NCI-H2171 treated with DMSO at 0.1 percent for 48 hours (cell line): ENCODE results near the gene NBPF1.
"Not testable (repeated sequence)": the region's sequence is repeated elsewhere in the genome, so short reads cannot be mapped to it uniquely, and the experiment has no call there.

Experiments
- DNase-seq: peaks from one replicate; lab custom pipeline; 2025; lab: John Stamatoyannopoulos, UW

The NBPF1 gene

DNA sequence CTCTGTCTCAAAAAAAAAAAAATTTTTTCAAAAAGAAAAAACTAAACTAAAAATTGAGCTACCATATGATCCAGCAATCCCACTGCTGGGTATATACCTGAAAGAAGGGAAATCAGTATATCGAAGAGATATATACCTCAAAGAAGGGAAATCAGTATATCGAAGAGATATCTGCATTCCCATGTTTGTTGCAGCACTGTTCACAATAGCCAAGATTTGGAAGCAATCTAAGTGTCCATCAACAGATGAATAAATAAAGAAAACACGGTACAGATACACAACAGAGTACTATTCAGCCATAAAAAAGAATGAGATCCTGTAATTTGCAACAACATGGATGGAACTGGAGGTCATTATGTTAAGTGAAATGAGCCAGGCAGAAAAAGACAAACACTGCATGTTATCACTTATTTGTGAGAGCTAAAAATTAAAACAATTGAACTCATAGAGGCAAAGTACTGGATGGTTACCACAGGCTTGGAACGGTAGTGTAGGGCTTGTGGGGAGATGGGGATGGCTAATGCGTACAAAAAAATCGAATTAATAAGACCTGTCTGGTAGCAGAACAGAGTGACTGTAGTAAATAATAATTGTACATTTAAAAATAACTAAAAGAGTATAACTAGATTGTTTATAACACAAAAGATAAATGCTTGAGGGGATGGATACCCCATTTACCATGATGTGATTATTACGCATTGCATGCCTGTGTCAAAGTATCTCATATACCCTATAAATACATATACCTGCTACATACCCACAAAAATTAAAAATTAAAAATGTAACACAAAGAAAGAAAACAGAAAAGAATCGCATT lies 28.0 kb upstream of the NBPF1 start:
- not testable (repeated sequence) for DNase-seq

DNA sequence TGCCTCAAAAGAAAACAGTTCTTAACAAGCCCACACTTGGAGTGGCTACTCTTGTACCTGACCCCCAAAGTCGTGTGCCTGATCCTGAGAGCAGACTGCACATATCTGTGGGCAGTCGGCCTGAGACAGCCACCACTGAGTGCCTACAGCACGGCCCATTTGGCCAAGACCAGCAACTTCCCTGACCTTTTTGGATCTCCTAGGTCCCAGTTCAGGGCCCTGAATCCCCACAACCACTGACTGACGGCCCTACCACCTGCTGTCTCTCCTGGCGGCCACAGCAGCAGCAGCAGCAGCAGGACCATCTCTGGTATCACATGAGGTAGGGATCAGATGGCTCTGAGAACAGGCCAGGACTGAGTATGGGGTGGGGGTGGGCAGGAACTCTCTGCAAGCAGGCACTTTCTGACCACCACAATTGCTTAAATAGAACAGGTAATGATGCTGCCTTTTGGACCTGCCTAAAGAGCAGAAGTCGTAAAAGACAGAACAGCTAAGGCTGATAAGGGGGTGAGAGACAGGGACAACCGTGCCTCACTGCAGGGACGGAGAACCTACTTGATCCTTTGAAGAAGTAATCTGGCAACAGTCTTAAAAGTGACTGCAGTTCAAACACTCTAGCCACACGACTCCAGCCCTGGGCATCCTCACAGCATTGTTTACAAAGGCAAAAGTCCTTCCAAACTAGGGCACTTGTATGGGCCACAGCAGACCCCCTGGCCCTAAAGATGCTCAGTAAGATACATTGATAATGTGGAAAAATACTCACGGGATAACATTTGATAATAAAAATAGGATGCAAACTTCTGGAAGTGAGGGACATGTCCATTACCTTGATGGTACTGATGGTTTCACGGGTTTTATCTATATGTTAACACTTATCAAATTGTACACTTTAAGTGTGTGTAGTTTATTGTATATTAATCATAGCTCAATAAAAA lies 26.0 kb upstream of the NBPF1 start:
- peak; percentile 62 for DNase-seq

DNA sequence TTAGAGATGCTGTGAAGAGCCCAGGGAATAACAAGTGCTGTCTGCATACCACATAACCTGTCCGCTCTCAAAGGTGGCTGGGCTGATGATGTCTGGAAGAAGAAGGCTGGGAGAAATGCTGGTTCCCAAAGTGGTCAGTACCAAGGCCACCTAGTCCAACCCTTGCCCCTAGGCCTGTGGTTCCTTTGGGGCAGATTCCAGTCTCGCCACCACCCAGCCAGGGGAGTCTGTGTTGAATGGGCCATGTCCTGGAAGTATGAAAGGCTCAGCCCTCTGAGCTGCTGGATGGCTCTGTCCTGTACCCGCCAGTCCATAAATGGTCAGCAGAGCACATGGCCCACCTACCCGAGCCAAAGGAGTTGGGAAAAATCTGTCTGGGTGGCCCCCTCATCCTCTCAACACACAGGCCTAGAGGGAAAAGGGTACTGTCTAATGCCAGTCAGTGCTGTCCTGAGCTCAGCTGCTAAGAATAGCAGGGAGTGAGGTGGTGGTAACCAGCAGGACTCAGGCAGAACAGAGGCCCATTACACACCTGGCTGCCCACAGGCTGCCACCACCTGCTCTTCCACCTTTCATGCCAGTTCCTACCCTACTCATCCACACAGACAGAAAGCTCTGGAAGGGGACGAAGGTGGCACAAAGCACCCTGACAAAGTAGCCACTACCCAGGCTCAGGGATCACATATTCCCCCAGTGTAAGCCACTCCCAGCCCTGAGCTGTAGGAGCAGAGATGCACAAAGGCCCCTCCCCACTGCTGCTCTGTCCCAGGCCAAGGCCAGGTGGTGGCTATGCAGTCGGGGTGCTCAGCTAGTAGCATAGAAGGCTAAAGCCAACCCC lies 24.8 kb upstream of the NBPF1 start:
- peak; percentile 87 for DNase-seq

DNA sequence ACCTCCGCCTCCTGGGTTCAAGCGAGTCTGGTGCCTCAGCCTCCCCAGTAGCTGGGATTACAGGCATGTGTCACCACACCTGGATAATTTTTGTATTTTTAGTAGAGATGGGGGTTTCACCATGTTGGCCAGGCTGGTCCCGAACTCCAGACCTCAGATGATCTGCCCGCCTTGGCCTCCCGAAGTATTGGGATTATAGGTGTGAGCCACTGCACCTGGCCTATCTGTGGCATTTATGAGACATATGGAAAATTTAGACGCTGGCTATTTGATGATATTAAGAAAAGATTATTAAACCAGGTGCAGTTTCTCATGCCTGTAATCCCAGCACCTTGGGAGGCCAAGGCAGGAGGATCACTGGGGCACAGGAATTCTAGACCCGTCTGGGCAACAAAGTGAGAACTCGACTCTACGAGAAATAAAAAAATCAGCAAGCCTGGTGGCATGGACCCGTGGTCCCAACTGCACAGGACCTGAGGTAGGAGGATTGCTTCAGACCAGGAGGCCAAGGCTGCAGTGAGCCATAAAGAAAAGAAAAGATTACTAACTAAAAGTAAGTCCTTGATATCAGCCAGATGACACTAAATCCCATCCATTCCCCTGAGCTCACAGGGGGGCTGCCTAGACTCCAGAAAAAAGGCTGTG lies 23.3 kb upstream of the NBPF1 start:
- not testable (repeated sequence) for DNase-seq

DNA sequence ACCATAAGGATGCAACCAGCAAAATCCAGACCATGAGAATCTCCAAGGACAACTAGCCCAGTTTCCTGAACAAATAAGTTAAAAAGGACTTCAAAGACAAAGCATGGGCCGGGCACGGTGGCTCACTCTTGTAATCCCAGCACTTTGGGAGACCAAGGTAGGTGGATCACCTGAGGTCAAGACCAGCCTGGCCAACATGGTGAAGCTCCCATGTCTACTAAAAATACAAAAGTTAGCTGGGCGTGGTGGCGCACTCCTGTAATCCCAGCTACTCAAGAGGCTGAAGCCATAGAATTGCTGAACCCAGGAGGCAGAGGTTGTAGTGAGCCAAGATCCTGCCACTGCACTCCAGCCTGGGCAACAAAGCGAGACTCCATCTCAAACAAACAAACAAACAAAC lies 22.6 kb upstream of the NBPF1 start:
- DNase-seq = not testable (repeated sequence)

DNA sequence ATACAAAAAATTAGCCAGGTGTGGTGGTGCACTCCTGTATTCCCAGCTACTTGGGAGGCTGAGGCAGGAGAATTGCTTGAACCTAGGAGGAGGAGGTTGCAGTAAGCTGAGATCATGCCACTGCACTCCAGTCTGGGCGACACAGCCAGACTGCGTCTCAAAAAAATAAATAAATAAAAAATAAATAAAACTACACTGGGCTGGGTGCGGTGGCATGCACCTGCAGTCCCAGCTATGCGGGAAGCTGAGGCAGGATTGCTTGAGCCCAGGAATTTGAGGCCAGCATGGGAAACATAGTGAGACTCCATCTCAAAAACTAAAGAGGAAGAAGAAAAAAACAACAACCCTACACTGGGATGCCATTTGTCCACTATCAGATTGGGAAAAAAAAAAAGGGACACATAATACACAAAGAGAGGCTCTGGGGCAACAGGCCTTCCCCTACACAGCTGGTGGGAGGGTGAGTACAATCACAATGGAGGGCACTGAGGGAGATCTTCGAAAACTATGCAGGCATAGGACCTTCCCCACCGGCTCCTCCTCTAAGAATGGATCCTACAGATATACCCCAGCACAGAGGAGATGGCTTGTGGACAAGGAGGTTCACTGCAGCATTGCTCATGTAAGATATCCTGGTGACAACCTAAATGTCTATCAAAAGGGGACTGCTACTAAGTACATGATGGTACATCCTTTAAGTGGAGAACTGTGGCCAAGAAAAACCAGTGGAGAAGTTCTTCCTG lies 20.3 kb upstream of the NBPF1 start:
- DNase-seq = not testable (repeated sequence)

DNA sequence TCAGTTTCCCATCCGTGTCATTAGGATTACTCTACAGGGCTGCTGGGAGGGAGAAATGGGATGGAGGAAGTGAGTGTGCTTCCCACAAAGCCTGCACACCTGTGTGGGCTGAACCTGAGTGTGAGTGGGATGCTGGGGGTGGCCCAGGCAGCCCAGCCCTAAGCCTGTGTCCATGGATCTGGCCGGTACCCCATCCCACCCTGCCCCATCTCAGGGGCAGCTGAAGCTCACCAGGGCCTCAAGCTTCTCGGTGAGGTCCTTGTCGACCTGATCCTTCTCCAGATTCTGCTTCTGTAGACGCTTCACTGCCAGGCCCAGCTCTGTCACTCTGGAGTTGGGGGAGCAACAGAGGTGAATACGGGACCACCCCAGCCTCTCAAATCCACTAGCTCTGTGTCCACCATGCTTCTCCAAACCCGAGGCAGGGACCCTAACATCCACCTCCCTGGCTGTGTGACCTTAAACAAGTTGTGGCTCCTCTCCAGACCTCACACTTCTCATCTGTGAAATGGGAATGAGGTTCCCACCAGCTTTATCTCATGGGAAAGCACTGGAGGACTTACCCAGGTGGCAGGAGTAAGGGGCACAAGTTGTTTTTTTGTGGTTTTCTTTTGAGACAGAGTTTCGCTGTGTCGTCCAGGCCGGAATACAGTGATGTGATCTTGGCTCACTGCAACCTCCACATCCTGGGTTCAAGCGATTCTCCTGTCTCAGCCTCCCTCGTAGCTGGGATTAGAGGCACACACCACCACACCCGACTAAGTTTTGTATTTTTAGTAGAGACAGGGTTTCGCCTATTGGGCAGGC lies 18.9 kb upstream of the NBPF1 start:
- not testable (repeated sequence) for DNase-seq

DNA sequence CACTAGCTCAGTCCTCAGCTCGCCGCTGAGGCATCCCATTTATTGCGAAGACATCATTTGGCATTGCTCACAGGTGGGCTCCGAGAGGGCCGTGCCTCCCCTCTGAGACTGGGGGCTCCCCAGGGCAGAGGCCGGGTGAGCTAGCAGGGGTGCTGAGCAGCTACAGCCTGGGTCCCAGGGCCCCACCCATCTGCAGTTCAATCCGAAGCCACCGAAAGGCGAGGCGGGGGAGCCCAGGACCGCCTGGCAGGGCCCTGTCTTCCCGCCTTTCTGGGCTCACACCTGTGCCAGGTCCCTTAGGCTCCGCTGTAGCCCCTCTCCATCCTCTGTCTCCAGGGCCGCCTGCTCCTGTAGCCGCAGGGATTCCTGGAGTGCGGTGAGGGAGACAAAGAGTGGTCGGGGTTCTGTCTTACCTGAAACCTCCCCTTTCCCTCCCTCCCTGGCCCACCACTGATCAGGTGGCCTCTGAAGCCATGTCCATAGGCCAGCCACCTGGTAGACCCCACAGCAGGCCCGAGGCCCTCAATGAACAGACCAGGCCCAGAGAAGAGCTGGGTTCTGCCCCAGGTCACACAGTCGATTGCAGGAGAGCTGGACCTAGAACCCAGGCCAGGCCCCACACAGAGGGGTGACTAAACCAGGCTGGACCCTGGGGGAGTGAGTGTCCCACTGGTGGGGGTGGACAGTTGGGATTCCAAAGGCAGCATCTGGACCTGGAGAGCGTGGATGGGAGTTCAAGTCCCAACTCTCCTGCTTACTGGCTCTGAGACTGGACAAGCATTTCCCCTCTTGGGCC lies 18.1 kb upstream of the NBPF1 start:
- no peak for DNase-seq

DNA sequence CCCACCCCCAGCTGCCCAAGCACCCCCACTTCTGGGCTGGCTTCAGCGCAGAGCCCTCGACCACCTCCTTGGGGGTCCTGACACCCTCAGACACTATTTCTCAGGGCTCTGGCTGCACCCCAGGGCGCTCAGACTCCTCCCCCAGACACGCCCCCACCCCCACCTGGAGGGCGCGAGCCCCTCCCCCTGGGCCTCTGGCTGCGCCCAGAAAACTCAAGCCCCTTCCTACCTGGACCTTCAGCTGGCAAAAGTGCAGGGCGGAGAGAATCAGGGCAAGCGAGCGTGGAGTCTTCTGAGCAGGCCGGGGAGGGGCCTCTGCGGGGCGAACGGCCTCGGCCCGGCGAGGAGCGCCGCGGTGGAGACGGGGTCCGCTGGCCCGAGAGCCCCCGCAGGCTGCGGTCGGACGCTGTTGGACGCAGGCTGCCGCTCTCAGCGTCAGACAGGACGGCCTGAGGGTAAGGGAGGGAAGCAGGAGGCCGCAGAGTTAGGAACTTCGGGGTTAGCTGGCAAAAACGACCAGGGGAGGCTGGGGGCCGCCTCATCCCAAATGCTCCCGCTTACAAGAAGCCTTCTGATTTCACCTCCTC lies 17.4 kb upstream of the NBPF1 start:
- DNase-seq = no peak

DNA sequence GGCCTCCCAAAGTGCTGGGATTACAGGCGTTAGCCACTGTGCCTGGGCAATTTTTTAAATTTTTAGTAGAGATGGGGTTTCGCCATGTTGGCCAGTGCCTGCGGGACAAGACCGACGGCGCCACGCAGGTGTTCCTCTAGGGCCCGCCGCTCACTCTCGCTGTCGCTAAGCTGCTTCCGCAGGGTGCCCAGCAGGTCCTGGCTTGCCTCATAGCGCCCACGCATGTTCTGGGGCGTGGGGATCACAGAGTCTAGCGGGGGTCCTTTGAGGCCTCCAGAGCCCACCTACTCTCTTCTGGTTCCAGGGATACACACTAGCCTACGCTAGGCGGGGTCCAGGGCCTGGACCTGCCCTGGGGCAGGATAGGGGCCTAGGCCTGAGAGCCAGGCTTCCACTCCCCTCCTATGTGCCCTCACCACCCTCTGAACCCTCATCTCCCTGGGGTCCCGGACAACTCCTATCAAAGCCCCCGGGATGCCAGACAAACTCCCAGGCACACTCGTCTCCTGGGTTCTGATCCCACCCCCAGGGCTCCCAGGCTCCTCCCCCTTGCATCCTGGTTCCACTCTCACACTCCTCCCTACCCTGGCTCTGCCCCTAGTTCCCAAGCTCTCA lies 16.7 kb upstream of the NBPF1 start:
- DNase-seq = not testable (repeated sequence)

DNA sequence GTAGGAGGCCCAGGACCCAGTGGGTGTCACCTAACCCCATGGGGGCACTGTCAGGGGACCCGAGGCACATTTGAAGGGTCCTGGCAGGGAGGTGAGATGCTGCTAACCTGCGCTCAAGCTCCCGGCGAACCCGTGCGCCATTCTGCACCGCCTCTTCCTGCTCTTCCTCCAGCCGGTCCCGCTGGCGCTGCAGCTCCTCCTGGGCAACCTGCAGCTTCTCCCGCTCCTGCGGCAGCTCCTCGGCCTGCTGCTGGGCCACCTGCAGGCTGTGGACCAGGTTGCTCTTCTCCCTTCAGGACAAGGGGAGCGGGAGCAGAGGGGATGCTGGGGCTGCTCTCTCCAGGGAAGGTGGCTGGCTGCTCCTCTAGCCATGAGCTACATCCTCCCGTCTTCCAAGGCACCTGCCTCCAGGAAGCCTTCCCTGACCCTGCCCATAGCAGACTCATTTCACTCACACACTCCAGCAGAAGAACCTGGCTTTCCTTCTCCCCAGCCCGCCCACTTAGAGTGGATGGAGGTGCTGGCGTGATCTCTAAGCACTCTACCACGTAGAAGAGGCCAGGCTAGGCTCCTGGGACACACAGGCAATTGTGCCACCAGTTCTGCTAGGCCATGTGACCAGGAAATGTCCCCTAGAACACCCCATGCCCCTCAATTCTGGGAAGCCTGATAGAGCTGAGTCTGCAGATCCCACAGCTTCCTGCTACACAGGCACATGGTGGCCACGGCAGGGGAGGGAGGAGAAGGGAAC lies 15.2 kb upstream of the NBPF1 start:
- no peak for DNase-seq

DNA sequence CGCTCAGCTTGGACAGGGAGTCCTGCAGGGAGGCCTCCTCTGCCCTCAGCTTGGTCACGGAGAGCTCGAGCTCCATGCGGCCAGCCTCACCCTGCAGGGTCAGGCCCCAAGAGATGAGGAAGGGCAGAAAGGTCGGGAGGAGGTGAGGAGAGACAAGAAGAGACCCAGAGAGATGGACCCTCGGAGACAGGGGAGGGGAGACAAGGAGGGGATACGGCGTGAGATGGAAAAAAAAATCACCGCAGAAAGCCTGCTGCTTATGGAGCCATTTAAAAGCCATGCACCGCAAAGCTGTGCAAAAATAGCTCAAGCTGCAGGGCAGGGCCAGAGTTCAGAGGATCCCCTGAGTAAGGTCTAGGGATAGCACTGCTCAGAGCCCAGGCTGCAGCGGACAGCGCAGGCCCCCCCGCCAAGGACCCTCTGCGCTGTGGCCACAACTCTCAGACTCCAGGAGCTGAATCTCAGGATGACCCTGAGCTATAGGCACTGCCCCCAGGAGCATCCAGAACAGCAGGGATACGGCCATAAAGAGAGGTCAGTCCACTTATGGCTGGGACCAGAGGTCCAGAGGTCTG lies 13.1 kb upstream of the NBPF1 start:
- not testable (repeated sequence) for DNase-seq

DNA sequence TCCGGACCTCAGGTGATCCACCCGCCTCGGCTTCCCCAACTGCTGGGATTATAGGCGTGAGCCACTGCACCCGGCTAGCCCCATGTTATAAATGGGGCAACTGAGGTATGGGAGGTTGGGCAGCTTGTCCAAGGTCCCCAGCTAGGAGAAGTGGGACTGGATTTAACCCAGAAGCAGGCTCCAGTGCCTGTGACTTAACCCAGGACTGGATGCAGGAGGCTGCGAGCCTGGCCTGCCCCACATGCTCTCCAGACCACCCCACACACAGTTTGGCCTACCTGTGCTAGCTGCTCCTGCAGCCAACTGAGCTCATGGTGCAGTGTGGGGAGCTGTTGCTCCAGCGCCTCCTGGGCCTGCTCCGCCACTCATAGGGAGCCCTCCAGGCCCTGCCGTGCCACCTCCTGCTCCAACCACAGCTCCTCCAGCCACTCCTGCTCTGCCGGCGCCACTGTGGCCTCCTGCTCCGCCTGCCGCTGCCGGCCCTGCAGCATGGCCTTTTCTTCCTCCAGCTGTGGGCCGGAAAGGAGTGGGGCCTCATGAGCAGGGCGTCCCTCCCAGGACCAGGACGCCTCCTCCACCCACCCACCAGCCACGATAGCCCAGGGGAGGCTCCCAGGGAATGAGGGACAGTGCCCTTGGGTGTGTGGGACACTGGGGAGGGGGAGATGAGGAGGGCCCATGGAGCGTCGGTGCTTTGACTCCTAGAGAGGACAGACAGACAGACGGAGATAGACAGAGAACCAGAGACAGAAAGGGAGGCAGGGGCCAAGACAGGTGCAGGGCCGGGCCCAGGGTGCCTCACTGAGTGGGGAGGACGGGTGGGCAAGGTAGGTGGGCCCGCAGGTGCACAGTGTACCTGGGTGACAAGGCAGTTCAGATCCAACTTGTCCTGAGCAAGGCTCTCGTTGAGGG lies 12.4 kb upstream of the NBPF1 start:
- no peak for DNase-seq

DNA sequence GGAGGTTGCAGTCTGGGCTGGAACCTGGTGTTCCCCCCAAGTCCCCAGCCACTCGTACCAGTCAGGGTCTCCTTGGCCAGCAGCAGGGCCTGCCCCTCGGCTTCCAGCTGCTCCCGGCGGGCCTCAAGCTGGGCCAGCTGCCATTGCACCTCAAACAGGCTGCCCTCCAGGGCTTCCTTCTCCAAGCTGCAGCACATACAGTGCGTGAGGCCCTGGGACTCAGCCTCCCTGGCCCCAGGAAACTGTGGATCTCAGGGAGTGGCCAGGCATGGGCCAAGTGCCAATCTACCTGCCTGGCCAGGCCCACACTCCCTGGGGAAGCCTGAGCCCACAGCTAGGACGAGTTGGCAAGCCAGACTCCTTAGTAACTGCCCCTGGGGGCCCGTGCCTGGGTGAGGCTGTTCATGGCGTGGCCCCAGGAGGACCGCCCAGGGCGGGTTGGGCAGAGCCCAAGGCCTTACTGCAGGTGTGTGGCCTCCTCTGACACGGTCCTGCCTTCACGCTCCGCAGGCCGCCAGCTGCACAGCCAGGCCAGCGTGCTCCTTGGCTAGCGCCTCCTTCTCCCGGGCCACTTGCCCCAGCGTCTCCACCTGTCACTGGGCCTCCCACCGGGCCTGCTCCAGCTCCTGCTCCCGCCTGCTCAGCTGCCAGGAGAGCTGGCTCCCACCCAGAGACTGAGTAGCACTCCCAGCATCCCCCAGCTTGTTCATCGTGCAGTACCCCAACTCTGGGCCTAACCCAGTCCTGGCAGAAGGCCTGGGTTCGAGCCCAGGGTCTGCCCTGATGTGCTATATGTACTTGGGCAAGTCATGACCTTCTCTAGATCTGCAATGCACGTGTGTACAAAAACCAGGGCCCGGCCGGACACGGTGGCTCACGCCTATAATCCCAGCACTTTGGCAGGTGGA lies 10.7 kb upstream of the NBPF1 start:
- DNase-seq = peak; percentile 97

DNA sequence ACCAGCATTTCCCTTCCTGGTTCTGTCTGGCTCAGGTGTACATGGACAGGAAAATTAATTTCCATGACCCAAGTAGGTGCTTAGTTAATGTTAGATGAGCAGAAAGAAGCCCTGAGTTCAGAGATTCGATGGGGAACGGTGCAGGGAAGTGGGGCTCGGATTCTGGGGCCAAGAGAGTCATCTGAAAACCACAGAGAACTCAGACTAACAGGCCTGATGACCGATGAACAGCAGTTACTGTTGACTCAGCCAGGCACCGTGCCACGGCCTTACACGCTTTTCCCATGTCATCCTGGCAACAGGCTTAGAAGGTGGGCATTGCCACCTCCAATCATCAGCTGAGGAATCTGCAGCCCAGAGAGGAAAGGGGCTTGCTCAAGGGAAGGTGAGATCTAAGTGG lies 10.0 kb upstream of the NBPF1 start:
- DNase-seq = peak; percentile 27
